HT-29 (cell line): ENCODE measurements around the gene GRAMD1B. TPM values are rescaled to one million over a fixed set of nuclear protein-coding genes. Genes with fewer than 3 reads are reported as not detected.
"Not testable (repeated sequence)": the region's sequence is repeated elsewhere in the genome, so short reads cannot be mapped to it uniquely, and the experiment has no call there.

Experiments used
- DNase-seq: peaks from one replicate; pipeline ENCODE4 v3.0.0-alpha.2; 2015; ENCODE audit warnings: low spot score
- small RNA-seq: library from RNA; depleted of rRNA; stranded (forward); fragments of <200 nt; gene quantifications from one replicate; pipeline ENCODE3, GENCODE V24; 2014
- total RNA-seq: library from RNA; depleted of rRNA; stranded (reverse); fragments of >200 nt; shearing (Covaris generic); gene quantifications from 2 replicates; pipeline ENCODE4 v1.2.3, GENCODE V29; 2014; rRNA removed

GRAMD1B gene
- total RNA-seq, 1 experiment from 2014 or later: 92.4 TPM

- DNase-seq: no peak
Observed at GRCh38 chr11:123640029-123640428, 210.0 kb downstream of the GRAMD1B start.

DNA sequence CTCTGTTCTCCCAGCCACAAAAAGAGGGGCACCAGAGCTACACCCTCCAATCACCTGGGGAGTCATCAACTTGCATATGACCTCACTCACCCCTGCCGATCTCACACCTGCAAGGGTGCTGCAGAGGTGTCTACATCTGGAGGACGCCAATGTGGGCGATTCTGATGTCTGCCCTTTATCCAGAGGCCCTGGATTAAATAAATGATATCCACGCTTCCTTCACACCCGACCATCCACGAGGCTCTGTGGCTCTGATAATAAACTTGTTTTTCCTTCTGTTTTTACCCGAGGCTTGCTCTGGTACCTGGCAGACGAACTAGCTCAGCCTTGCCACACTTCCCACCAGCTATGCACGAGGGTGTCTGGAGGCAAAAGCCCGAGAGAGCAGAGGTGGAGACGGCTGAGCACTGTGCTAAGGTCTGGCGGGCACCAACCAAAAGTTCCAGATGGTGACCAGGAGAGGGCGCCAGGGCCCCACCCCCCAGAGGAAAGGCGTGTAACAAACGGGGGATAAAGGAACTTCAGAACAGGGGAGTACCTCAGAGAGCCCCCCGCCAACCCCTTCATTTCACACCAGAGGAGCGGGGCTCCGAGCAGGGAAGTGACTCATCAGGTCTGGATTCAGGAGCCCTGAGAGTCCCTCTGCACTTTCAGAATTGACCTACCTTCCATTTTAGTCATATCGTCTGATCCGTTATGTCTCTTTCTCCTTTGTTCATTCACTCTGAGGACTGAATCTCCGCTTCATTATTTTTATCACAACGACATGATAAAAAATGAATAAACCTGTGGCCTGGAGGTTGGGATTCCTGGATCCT lies 210.8 kb downstream of the GRAMD1B start:
- DNase-seq: peak; percentile 63

GRCh38 chr11:123641495-123641840 lies 211.4 kb downstream of the GRAMD1B start:
- no peak for DNase-seq

DNA sequence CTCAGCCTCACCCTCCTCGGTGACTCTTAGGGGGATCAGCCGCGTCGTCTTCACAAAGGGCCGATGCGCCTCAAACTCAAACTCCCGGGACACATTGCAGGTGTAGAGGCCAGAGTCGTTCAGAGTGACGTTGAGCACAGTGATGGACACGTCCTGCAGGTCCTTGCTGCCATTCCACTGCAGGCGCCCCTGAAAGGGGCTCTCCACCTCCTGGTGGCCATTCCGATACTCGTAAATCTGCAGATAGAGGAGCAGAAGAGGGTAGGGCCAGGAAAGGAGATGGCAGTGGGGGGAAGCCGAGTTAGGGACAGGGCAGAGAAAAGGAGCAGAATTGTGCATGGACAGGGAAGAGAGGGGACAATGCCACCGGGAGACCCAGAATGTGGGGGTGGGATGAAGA lies 212.4 kb downstream of the GRAMD1B start:
- no peak for DNase-seq

DNA sequence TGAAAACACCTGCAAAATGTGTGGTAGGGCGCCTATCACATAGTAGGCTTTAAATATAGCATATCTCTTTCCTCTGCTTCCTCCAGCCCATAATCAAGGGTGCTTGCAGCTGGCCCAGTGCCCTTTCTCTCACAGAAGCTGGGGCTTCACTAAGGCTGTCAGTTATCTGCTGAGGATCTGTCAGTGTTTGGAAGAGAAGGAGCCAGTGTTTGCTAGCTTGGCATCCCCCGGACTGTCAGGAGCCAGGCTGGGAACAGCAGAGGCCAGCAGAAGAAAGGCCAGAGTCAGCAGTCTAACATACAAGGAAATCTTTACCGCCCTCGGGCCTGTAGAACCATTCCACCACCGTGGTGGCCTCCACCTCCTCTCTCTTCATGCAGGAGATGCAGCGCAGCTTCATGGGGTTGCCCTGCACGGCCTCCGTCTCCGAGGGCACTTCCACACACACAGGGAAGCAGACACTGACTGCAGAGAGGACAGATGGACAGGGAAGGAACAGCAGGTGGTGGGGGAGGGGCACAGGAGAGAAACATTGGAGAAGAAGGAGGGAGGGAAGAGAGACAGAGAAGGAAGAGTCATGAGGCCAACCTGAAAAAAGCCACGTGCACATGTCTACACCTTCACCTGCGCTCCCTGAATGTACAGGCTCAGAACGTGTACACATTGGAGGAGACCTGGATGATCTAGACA lies 215.4 kb downstream of the GRAMD1B start:
- no peak for DNase-seq

DNA sequence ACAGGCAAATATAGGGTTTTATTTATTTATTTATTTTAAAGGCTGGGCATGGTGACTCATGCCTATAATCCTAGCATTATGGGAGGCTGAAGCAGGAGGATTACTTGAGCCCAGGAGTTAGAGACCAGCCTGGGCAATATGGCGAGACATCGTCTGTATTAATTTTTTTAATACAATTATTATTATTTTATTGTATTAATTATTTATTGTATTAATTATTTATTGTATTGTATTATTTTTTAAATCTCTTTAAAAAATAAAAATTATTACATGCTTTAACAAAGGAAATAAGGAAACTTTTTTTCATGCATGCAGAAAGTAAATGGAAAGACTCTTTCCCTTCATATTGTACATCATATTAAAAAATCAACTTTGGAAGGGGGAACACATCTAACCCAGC lies 220.8 kb downstream of the GRAMD1B start:
- DNase-seq: no peak

DNA sequence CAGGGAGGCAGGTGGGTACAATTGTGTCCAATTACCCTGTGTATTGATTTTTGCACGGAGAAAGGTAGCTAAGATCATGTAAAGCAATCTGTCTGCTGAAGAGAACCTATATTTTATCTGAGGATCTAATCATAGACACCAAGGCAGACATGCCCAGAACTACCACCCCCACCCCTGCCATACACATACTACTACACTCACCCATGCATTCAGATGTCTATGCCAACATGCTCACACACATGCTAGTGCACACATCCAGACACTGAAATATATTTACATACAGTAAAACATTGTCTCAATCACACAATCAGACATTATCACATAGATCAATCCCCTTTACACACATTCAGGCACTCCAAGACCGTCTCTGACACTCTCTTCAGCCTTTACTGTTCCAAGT lies 222.5 kb downstream of the GRAMD1B start:
- DNase-seq: no peak

DNA sequence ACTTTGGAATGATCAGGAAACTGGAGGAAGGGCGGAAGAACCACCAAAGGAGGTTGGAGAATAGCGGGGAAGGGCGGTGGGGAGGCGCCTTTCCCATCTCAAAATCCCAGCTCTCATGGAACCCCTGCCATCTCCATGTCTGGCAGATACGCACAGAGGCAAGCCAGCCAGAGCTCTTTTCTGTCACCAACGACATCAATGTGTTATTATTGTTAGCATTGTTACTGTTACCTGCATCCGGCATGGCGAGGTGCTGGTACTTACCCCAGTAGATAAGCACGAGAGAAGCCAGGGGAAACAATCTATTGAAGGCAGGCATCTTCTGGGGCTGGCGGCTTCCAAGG lies 223.4 kb downstream of the GRAMD1B start:
- DNase-seq: no peak

- peak; percentile 18 for DNase-seq
Observed at GRCh38 chr11:123653827-123654565, 223.9 kb downstream of the GRAMD1B start.

DNA sequence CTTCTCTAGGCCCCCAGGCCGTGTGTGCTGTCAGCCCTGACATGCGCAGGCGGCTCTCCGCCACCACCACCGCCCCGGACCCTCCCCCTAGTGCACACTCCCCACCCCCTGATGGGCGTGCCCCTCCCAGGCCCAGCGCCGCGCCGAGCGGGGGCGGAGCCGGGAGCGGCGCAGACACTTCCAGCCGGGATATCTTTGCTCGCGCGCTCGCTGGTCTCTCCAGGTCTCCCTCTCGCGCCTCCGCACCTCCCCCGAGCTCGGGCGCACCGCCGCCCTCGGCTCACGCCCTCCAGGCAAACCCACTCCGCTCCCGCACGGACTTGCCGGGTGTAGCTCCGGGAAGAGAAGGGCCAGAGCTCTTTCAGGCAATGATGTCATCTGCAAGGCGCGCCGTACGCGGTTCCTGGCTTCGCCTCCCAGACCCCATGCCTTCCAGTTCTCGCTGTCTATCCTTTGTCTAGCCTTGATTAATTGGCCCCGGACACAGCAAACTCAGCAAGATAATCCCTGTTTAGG lies 224.6 kb downstream of the GRAMD1B start, which contains the start of gene SCN3B:
Gene SCN3B, minus strand, starts transcription at position 59 of the 516 bp plus-strand sequence. CDS start 823 bp downstream, outside the sequence.
- DNase-seq: peak; percentile 26

GRCh38 chr11:123659311-123659710 lies 229.2 kb downstream of the GRAMD1B start:
- DNase-seq: no peak

GRCh38 chr11:123659965-123660364 lies 229.9 kb downstream of the GRAMD1B start:
- not testable (repeated sequence) for DNase-seq

DNA sequence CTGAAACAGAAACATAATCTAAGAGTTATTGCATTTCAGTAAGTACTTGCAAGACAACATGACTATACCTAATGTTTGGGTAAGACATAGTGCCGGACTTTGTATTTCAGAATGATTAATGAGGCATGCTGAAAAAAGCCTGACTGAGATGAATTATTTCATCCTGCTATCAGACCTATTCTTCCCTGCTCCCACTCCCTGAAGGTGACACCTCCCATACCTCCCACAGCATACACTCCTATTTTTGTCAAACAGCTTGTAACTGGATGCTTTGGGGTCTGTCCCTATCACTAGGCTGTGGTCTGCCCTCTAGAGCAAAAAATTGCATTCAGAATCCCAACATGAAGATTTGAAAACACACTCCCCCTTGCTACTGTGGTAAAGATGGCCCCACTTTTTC lies 235.2 kb downstream of the GRAMD1B start:
- no peak for DNase-seq

GRCh38 chr11:123670081-123670480 lies 240.0 kb downstream of the GRAMD1B start:
- no peak for DNase-seq

DNA sequence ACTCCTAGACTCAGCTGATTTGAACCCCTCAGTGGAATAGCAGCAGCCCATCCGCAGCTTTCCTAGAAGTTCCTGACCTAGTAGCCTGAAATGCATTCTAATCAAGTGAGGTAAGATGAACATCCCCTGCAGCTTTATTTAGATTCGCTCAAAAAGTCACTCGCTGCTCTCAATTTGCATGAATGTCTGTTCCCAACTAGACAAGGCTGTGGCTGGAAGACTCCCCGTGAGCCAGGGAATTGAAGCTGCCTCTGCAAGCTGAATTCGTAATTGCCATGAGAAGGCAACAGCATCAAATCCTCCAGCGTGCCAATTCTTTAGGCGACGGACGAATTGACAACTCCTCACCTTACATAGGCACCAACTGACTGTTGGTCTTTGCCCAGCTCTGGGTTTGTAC lies 241.5 kb downstream of the GRAMD1B start:
- no peak for DNase-seq

DNA sequence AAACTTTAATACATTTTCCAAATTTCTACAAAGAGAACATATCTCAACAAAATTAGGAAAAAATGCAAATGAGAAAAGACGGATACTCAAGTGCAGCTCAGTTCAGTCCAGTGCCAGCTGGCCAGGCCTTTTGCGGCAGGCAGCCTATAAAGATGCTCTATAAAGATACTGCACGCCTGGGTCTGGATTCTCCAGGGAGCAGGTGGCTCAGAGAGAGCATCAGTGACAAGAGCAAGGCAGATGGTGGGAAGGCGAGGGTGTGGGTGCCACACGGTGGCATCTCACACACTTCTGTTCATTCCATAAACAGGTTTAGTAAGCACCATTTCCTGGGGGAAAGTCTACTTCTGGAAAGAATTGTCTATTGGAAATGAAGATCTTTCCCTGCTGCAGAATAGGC lies 242.5 kb downstream of the GRAMD1B start:
- no peak for DNase-seq

DNA sequence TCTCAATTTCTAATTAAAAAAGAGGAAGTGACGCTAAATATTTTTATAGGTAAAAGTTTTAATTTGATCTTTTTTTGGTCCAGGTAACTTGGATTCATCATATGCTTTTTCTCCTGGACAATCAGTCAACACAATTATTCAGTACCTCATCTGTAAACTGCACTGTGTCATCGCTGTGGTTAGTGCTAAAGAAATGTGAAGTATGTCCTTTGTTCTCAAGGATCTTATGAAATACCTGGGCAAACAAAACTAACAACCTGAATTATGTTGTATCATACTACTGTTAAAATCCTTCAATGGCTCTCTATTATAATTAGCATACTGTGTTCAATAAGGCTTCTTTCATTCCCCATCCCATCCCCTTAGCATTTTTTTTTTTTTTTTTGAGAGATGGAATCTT lies 244.2 kb downstream of the GRAMD1B start:
- DNase-seq: no peak

Small RNA genes lying within 50 kb of the gene (small RNA-seq; reads per million reads assigned to genes)
- gene MIR4493: not detected

Other genes with a start within 250 kb of the GRAMD1B start
- not detected in 2 replicates for gene CLMP, start 235.0 kb upstream of the GRAMD1B start, total RNA-seq
- gene SCN3B, start 224.4 kb downstream of the GRAMD1B start, total RNA-seq: not detected in 2 replicates